NCI-H187 treated with DMSO at 0.1 percent for 48 hours (cell line): ENCODE data around the gene LTK.

Experiments
- DNase-seq: peaks from one replicate; lab custom pipeline; 2025; lab: John Stamatoyannopoulos, UW

The LTK gene

DNA sequence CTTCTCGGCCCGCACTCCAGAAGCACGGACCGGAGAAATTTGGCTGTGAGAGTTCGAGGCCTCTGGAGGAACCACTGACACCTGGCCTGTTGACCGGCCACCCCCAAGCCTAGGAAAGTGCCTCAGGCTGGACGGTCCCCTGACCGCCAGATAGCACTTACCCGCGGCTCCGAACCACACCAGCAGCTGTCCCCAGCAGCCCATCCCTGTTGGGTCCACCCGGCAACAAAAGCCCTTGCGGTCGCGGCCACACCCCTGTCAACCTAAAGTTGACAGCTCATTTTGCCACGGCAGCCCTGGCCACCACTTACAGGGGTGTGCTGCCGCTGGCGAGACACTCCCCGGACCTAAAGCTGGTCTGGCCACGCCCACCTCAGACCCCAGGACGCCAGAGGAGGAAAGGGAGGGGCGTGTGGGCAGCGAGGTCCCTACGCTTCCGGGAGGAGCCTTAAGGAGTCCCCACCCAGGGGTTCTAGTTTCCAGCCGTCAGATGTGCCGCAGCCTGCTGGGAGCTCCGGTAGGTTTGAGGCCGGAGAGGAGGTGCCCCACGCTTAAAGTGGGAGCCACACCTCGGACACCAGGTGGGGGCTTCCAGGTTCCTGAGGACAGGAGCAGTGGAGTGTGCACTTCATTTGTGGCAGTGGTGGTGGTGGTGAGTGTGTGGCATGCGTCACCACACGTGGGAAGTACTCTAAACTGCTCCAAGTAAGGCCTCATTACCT is at the start of gene LTK:
Gene LTK, minus strand, starts transcription at position 322 of the 722 bp plus-strand sequence. Its CDS starts 118 bp downstream, at position 204.
- no peak for DNase-seq

DNA sequence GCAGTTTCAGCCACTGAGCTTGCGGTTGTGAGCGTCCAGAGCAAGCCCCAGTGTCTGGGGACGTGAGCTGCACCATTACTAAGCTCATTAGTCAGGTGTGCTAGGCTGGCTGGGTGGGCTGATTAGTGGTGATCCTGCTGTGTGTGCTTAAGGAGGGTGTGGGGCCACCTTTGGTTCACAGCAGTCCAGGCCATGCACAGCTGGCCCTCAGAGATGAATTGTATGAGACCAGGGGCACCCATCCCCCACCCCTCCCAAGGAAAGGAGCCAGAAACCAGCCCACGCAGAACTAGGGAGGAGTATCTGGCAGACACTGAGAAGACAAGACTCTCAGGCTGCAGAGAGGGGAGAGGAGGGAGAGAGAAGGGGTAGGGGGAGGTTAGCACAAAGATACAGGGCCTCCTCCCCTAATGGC is 49.2 kb upstream of the LTK start:
- no peak for DNase-seq

GRCh38 chr15:41562244-41562643 is 48.6 kb upstream of the LTK start:
- no peak for DNase-seq

DNA sequence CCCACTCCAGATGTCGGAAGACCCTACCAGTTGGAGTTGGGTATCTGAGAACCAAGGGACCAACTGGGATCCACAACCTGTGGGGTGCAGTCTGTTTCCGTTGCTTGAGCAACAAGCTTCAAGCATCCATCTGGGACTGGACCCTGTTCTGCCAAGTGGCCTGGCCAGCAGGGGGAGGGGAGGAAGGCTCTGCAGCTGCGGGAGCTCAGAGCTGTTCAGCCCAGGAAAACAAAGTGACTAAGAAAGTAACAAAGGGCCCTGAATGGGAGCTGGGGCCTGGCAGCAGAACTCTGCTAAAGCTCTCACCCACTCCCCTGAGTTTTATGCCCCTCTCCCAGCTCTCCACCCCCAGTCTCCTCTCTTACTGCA is 48.1 kb upstream of the LTK start:
- no peak for DNase-seq

DNA sequence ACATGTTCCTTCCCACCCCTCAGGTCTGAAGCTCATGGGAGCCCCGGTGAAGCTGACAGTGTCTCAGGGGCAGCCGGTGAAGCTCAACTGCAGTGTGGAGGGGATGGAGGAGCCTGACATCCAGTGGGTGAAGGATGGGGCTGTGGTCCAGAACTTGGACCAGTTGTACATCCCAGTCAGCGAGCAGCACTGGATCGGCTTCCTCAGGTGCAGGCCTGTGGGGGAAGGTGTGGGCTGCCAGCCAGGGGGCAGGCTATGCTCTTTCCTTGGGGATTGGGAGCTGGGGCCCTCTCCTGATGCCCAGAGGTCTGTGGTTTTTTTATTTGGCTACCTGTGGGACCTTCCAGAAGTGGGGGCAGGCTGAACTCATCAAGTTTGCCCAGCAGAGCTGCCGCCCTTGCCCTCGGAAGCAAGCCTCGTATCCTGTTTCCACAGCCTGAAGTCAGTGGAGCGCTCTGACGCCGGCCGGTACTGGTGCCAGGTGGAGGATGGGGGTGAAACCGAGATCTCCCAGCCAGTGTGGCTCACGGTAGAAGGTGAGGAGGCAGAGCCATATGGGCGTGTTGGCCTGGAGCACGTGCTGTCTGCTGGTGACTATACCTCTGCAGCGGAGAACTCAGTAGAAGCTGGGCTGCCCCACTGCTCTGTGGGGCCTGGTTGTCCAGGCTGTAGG is 47.6 kb upstream of the LTK start:
- no peak for DNase-seq

GRCh38 chr15:41560572-41560874 is 46.9 kb upstream of the LTK start:
- no peak for DNase-seq

DNA sequence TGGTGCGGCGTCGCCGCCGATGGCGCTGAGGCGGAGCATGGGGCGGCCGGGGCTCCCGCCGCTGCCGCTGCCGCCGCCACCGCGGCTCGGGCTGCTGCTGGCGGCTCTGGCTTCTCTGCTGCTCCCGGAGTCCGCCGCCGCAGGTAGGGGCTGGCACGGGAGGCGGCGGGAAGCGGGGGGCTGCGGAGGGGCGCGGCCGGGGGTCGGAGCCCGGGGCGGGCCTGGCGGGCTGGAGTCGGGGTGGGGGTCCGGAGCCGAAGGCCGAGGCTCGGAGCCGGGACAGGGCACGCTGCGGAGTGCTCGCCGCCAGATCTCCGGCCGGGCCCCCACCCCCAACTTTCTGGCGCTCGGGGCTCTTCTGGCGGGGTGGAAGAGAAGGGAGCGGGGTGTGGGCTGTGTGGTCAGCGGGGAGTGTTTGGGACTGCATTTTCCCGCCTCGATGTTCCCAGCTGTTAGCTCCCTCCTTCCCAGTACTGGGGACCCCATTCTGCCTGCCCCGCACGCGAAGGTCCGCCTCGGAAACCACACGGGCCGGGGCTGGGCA is 45.7 kb upstream of the LTK start:
- no peak for DNase-seq

- no peak for DNase-seq
Observed at GRCh38 chr15:41558400-41559238, 45.0 kb upstream of the LTK start, which contains the start of gene TYRO3. Gene TYRO3, plus strand, starts transcription at chr15:41559212. Its CDS starts 46 bp downstream, at chr15:41559258.

- no peak for DNase-seq
Observed at GRCh38 chr15:41557673-41558399, 44.2 kb upstream of the LTK start.

- no peak for DNase-seq
Observed at GRCh38 chr15:41556677-41557076, 43.0 kb upstream of the LTK start.

- no peak for DNase-seq
Observed at GRCh38 chr15:41554915-41555314, 41.3 kb upstream of the LTK start.

GRCh38 chr15:41554343-41554742 is 40.7 kb upstream of the LTK start:
- DNase-seq, result no peak

GRCh38 chr15:41553731-41554130 is 40.1 kb upstream of the LTK start:
- DNase-seq, result no peak

GRCh38 chr15:41550066-41550775 is 36.6 kb upstream of the LTK start:
- no peak for DNase-seq

DNA sequence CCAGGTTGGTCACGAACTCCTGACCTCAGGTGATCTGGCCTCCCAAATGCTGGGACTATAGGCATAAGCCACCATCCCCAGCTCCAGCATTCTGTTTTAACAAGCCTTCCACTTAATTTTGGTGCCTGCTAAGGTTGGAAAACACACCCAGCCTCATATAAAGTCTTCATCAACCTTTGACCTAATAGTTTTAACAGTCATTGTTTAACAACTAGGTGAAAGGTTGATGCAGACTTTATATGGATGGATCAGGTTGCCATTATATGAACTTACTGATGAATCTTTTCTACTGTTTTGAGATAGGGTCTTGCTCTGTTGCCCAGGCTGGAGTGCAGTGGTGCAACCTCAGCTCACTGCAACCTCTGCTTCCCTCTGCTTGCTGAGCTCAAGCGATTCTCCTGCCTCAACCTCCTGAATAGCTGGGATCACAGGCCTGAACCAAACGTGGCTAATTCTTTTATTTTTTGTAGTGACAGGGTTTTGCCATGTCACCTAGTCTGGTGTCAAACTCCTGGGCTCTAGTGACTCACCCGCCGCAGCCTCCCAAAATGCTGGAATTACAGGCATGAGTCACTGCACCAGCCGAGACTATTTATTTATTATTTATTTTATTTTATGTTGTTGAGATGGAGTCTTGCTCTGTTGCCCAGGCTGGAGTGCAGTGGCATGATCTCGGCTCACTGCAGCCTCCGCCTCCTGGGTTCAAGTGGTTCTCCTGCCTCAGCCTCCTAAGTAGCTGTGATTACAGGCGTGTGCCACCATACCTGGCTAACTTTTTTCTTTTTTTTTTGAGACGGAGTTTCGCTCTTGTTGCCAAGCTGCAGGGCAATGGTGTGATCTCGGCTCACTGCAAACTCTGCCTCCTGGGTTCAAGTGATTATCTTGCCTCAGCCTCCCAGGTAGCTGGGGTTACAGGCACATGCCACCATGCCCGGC is 33.5 kb upstream of the LTK start:
- DNase-seq, result no peak

GRCh38 chr15:41545218-41545617 is 31.6 kb upstream of the LTK start:
- no peak for DNase-seq

GRCh38 chr15:41544650-41545015 is 31.0 kb upstream of the LTK start:
- DNase-seq, result no peak

GRCh38 chr15:41543521-41543870 is 29.9 kb upstream of the LTK start:
- DNase-seq, result no peak

GRCh38 chr15:41536866-41537265 is 23.2 kb upstream of the LTK start:
- no peak for DNase-seq

GRCh38 chr15:41535544-41535943 is 21.9 kb upstream of the LTK start:
- no peak for DNase-seq
